NCI-H128 (cell line): ENCODE measurements around the gene SSH2.
"Not testable (repeated sequence)": the region's sequence is repeated elsewhere in the genome, so short reads cannot be mapped to it uniquely, and the experiment has no call there.

Experiments used
- DNase-seq: peaks from one replicate; lab custom pipeline; 2025; ENCODE audit not compliant: unreplicated experiment; lab: John Stamatoyannopoulos, UW

SSH2 gene

GRCh38 chr17:29744121-29744520 is 185.9 kb downstream of the SSH2 start:
- DNase-seq = no peak

DNA sequence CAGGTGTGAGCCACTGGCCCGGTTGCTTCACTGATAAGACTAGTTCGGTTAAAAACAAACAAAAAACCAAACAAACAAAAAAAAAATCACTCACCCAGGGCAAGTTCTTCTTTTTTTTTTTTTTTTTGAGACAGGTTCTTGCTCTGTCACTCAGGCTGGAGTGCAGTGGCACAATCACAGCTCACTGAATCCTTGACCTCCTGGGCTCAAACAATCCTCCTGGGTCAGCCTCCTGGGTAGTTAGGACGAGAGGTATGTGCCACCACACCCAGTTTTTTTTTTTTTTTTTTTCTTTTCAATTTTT is 187.9 kb downstream of the SSH2 start:
- no peak for DNase-seq

- no peak for DNase-seq
Measured at GRCh38 chr17:29740017-29740416, 190.0 kb downstream of the SSH2 start.

DNA sequence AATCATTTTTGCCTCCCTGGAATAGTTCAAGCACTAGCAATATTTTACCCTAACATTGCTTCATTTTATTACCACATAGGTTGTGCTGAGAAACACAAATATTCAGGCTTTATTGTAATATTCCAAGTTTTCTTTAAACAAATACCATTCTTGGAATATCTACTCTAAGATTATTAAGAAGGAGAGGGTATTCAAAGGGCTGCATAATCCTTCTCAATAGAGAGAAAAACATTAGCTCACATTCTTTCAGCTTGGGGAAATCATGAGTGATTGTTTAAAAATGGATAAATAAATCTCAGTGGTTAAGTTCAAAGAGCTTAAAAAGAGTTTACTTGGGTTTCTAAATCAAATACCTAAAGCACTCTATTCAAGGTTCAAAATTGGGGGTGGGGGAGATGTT is 195.4 kb downstream of the SSH2 start:
- DNase-seq = no peak

DNA sequence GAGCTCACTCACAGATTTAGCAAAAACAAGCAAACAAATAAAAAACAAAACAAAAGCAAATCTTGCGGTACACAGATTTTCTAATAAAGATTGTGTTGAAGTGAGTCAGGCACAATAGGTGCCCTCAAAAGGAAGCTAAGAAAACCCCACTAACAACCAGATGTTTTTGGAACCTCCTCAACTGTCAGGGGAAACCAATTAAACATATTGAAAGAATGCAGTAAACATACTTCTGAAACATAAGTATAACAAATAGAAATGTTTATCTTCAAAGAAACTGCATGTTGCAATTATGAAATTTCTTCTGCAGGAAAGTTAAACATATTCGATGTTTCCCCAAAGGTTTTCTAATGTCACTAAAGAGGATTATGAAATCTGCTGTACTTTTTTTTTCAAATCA is 196.9 kb downstream of the SSH2 start:
- no peak for DNase-seq

GRCh38 chr17:29732613-29733012 is 197.4 kb downstream of the SSH2 start:
- no peak for DNase-seq

DNA sequence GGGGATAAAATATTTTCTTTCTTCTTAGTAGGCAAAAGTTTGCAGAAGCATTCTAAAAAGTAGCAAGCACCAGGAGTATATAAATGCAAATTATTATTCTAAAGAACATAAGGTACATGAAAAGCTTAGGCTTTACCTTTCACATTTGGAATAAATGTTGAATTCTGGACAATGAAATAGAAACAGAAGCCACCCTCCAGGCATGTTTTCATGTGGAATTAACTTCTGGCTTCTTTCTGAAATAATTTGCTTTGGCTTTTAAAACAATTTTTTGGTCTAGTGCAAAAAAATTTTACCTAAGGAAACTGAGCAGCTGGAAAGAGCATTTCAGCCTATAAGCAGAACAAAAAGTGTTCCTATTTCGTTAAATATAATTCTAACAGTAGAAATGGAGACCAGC is 197.8 kb downstream of the SSH2 start:
- no peak for DNase-seq

GRCh38 chr17:29731589-29731929 is 198.5 kb downstream of the SSH2 start:
- no peak for DNase-seq

- no peak for DNase-seq
Measured at GRCh38 chr17:29728490-29728889, 201.5 kb downstream of the SSH2 start.

DNA sequence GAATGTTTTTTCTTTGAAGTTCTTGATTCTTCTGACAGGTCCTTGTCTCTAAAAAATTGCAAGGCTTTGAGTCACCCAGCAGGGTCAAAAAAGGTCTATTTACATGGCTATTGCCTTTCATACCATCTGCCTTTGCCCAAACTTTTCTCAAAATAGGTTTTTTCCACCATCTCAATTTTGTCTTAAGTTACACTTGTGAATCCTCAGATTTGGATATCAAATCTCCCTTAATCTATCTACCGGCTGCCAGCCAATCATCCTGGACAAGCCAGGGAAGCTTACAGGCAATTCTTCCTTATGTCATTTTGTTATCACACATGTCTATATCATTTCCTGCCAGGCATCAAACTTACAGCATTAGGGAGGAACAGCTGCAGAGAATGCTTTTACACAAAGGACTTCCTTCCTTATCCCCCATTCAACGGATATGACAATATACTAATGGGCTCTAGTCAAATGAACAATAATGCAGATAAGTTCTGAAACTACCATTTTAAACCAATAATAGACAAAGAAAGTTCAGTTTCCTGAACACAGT is 203.2 kb downstream of the SSH2 start:
- no peak for DNase-seq

- DNase-seq = not testable (repeated sequence)
Measured at GRCh38 chr17:29725408-29725807, 204.6 kb downstream of the SSH2 start.

DNA sequence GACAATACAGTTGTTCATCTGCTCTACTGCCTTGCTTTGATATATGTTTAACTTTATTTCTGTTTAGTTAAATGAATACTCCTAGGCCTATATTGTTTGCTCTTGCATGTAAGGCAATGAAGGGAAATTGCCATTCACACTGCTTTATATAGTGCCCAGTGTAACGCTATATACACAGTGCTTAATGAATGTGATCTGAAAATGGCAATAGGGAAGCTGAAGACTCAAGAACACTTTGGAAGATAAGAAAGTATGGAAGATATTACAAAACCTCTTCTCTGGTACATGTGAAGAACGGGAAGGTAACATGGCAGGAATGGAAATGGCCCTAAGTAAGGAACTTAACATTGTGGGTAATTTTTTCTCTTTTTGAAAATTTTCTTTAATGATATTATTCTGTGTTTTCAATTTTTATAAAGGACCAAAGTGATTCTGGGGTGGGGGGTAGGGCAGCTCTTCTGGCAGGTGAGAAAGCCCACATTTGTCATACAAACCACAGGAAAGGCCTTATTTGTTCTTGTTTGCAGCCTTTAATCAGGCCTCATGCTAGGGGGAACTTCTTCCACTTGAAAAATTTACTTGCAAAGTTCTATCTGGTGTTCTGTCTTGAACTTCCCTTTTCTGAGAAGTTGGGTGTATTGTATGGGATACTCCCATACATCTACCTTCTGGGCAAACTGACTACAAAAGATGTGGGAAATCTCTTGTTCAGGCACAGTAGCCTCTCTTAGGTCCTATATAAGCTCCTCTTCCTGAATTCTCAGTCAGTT is 206.6 kb downstream of the SSH2 start:
- DNase-seq = no peak

DNA sequence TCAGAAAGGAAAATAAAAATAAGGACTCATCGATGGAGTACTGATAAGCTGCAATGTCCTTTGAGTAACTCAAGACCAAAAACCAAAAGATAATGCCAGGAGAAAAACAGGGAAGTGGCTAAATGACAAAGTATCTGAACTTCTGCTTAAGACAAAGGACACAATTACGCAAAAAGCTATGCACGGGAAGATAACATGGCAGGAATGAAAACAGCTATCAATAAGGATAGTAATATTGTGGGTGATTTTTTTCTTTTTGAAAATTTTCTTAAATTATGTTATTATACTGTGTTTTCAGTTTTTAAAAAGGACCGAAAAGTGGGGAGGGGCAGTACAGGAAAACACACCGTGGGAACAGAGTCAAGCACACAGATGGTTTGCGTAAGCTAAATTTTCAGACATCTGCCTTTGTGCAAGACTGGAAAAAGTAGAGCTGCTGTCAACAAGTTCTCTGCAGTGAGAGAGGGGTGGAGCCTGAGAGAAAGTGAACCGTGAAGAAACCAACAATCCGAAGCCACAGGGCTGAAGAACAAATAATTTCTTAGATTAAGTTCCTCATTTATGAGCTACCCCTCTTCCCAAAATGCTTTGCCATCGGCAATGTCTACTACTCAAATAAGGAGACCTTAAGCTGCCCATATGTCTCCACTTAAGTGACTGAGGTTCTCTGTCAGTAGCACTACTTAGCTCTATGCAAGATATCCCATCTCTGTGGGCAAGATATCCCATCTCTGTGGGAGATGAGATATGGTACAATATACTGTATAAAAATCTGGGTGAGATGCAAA is 207.4 kb downstream of the SSH2 start:
- DNase-seq = no peak

- DNase-seq = no peak
Measured at GRCh38 chr17:29720551-29720950, 209.5 kb downstream of the SSH2 start.

DNA sequence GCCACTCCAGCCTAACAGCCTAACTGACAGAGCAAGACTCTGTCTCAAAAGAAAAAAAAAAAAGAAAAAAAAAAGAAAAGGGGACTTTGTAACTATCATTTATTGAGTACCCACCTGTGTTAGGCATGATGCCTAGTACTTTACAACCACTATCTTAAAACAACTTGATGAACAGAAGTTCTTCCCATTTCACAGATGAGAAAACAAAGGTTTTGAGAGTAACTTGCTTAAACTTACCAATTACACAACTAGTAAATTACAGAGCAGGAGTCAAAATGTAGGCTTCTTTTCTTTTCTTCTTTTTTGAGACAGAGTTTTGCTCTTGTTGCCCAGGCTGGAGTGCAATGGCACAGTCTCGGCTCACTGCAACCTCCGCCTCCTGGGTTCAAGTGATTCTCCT is 210.6 kb downstream of the SSH2 start:
- no peak for DNase-seq

DNA sequence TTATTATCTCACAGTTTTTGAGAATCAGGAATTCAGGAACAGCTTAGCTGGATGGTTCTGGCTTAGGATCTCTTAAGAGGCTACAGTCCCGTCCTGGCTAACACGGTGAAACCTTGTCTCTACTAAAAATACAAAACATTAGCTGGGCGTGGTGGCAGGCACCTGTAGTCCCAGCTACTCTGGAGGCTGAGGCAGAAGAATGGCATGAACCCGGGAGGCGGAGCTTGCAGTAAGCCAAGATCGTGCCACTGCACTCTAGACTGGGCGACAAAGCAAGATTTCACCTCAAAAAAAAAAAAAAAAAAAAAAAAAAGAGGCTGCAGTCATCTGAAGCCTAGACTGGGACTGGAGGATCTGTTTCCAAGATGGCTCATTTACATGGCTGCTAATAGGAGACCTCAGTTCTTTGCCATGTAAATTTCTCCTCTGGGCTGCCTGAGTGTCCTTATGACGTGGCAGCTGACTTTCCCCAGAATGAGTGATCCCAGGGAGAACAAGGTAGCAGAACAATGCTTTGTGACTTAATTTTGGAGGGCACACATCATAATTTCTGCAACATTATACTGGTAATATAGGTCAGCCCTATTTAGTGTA is 211.5 kb downstream of the SSH2 start:
- DNase-seq = no peak

GRCh38 chr17:29717817-29718216 is 212.2 kb downstream of the SSH2 start:
- DNase-seq = no peak

- DNase-seq = no peak
Measured at GRCh38 chr17:29716566-29716965, 213.5 kb downstream of the SSH2 start.

DNA sequence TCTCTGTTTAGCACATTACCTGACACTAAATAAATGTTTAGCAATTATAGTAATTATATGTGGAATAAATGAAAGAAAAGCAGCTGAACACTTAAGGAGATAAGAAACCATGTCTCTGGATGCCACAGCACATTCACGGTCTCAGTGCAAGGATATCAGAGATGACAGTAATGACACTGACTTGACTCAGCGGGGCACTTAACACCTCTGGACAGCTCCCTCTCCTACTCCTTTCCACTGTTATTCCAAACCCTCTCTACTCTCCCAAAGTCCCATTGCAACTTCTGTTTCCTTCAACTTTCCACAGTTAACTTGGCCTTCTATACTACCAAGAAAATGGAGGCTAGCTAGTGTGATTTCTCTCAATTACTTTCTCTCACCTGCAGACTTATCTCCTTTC is 214.3 kb downstream of the SSH2 start:
- no peak for DNase-seq

- DNase-seq = no peak
Measured at GRCh38 chr17:29714146-29714545, 215.9 kb downstream of the SSH2 start.

GRCh38 chr17:29713626-29714025 is 216.4 kb downstream of the SSH2 start:
- DNase-seq = no peak
